ENCODE data around the gene FOCAD.
"Not testable (repeated sequence)": the region's sequence is repeated elsewhere in the genome, so short reads cannot be mapped to it uniquely, and the experiment has no call there.

The FOCAD gene, protein sequence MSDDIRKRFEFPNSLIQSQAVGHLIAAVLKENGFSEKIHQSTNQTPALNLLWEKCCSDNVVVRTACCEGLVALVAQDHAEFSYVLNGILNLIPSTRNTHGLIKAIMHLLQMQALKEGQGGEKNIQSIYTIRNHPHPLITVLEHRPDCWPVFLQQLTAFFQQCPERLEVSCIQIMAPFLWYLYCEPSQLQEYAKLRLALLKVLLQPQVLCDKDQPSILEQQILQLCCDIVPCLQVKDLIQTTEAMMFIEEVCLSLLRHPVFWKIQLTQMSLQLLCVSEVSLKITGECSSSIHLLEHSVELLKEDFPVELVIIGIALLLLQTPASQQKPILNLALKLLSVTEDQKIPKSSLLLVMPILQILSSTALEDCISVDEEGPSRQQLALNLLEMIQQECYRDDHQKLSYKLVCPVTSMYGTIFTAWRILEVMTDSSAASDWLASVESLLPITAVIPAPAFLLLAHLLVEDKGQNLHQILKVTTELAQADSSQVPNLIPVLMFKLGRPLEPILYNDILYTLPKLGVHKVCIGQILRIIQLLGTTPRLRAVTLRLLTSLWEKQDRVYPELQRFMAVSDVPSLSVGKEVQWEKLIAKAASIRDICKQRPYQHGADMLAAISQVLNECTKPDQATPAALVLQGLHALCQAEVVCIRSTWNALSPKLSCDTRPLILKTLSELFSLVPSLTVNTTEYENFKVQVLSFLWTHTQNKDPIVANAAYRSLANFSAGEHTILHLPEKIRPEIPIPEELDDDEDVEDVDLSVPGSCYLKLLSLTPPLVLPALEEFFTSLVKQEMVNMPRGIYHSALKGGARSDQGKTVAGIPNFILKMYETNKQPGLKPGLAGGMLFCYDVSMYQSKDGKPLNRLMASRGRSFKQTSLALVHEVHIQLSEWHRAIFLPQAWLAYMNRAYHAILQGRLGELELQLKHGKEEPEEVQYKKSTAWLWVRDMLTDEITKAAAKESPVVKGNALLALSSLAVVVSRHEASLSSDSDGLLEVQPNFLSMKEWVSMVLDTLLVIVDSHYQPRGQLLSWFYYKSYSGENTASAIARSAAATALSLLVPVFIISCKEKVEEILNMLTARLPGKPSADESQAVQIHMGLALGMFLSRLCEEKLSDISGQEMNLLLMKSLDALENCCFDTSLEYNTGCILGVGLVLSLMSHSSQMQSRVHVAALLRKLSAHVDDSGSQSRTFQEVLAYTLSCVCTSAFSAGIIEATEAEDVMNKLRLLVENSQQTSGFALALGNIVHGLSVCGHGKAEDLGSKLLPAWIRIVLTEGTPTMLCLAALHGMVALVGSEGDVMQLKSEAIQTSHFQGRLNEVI (N-terminal part only)

DNA sequence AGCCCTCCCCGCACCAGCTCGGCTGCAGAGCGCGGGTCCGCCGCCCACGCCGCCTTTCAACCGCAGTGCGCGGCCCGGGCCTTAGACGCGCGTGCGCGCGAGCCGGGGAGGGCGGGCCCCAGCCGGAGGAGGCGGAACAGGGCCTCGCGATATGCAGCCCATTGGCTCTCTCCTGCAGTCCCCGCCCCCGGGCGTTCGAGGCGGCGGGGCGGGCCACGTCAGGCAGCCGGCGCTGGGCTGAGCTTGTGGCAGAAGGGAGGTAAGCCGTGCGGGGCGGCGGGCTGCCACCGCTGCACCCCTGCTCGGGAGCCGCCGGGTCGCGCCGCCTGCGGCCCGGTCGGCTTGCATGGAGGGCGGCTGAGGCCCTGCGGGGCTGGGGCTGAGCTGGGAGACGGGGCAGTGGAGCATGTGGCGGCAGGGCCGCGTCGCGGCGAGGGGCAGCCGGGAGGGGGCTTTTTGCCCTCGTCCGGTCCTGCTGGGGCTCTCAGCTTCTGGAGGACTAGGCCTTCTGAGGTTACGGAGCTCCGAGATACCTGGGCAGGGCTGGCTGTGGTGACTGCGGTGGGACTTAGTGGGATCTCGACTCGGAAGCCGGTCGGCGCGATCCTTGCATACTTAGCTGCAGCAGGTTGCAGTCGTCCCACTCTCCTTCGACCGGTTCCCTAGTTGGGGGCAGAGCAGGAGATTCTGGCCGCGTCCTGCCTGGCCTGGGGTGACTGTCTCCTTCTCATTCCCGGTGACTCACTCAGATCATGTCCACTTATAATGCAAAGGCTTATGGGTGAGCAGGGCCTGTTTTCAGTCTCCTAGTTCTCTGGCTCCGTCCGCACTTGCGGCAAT, at the start of gene FOCAD:
Gene FOCAD (plus strand): TSS at position 225 of the 840 bp plus-strand sequence. CDS start 31,095 bp downstream, outside the sequence.
- ATAC-seq = peak; percentile 97 to 99

DNA sequence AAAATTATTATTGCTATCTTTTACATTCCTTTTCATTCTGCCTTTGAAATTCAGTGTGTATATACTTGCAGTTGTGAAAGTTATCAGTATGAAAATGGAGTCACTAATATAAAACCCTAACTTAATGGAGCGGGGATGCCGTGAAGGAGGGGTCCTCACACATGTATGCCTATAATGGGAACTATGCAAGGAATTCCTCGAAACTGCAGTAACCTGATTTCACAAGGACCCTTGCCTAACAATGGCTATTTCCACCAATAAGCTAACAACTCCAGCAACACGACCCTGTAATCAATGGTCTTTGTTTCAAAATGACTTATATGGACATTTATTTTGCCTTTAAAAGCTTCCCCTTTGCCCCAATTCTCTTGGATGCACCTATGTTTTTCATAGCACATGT, 49.2 kb upstream of the FOCAD start:
- ATAC-seq = no peak

DNA sequence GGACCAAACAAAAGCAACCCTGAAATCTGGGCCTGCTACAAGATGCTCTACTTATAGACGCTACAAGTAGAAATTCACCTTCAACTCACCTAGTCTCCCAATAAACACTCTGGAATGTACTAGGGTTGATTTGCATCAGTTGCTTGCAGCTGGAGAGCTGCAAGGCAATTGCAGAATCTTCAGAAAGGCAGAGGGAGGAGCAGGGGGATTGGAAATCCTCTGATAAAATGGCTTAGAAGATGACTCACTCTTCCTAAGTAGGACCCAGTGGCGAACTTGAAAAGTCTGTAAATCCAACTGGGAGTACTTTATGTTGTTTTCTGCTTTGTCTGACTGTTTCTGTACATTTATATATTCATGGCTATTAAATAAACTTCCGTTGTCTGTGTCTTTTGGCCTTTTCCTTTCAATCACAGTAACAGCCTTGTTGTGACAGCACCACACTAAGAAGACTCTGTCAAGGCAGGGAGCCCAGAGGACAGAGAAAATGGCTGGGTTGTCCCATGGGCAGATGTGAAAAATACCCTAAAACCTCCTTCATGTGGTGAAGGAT, 47.1 kb upstream of the FOCAD start:
- ATAC-seq = no peak

DNA sequence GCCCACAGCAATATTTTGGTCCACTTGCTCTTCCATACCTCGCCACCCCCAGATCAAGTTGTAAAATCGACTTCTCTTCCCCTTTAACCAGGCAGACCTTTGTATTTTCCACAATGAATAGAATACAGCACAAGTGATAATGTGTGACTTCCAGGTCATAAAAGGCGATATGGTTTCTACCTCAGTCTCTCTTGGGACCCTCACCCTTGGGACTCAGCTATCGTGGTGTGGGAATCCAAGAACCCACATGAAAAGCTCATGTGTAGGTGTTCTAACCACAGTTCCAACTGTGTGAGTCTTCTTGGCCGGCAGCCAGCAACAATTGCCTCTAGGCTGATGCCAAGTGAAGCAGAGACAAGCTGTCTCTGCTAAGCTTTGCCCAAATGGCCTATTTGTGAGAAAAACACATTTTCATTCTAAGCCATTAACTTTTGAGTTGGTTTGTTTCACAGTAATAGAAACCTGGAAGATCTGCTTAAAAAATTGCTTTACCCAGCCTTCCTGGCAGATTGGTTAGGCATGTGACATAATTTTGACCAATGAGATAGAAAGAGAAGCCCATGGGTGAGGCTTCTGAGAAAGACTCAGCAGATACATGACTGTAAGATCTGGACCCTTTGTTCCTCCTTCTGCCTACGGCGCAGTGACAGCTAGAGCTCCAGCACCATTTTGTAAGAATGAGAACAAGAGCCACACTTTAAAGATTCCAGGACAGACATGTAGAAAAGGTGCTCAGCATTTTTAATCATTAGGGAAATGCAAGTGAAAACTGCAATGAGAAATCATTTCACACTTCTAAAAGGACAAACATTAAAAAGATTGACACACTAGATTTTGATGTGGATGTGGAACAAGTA, 43.5 kb upstream of the FOCAD start:
- peak; percentile 80 to 81 for ATAC-seq

DNA sequence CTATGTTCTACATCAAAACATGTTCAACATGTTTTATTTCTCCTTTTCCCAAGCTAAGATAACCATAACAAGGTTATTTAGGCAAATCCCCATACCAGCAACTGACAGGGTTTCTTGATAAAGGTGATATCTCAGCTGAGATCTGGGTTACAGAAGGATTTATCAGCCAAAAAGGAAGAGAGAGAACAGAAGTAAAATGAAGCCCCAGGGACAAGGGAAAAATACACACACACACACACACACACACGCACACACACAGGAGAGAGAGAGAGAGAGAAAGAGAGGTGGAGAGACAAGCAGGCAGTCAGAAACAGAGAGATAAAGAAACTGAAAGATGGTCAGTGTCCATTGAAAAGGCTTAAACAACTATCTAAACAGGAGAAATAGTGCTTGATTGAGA, 42.0 kb upstream of the FOCAD start:
- no peak for ATAC-seq

DNA sequence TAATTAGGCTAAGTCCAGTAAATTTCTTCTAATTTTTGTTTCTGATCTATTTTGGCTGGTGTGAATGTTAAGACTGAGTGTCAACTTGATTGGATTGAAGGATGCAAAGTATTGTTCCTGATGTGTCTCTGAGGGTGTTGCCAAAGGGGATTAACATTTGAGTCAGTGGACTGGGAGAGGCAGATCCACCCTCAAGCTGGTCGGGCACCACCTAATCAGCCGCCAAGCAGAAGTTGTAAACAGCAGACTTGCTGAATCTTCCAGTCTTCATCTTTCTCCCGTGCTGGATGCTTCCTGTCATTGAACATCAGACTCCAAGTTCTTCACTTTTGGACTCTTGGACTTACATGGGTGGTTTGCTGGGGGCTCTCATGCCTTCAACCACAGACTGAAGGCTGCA, 40.4 kb upstream of the FOCAD start:
- ATAC-seq = no peak

DNA sequence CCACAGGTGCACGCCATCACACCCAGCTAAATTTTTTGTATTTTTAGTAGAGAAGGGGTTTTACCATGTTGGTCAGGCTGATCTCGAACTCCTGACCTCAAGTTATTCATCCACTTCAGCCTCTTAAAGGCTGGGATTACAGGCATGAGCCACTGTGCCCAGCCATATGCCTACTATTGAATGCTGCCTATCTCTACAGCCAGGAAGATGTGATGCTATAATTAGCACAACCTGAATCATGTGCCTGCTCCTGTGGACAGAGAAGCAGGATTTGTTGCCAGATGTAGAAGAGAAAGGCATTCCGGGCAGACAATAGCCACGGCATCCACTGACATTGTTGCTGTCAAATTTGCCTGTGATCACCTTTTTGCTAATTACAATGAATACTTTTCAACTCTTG, 37.4 kb upstream of the FOCAD start:
- no peak for ATAC-seq

DNA sequence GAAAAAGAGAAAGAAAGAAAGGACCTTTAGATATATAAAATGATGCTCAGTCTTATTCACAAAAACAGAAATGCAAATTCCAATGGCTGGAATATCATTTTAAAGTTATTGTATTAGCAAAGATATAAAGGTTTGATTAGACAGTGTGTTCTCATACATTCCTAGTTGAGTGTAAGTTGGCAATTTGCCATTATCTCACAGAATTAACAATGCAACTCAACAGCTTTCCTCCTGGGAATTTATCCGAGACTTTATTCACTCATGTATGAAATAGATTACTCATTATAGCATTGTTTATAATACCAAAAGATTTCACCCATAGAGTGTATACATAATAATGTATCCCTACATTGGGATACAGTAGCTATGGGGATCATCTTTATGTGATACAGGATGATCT, 34.7 kb upstream of the FOCAD start:
- no peak for ATAC-seq

DNA sequence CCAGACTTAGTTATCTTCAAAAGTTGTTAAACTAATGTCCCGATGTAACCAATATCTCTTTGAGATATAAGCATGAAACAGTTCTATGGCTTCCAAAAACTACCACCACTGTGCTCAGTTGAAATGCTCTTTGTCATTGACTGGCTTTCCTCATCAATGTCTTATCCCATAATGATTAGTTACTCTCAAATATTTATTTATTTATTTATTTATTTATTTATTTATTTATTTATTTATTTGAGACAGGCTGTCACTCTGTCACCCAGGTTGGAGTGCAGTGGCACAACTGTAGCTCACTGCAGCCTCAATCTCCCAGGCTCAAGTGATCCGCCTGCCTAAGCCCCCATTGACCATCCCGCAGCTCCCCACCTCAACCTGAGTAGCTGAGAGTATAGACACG, 33.7 kb upstream of the FOCAD start:
- no peak for ATAC-seq

DNA sequence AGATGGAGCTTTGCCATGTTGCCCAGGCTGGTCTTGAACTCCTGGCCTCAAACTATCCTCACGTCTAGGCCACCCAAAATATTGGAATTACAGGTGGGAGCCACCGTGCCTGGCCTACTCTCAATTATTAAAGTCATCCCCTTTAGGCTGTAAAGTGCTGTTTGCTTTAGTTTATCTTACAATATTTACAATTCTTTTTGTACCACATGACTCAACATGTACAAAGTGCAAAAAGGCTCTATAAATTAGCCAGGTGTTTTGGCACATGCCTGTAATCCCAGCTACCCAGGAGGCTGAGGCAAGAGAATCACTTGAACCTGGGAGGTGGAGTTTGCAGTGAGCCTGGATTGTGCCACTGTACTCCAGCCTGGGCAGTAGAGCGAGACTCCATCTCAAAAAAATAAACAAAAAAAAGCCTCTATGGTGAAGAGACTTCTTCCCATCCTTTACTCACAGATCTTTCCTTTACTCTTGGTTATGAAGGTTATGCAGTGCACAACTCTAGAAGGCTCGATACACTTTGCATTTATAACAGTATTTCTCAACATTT, 33.2 kb upstream of the FOCAD start:
- ATAC-seq = no peak

DNA sequence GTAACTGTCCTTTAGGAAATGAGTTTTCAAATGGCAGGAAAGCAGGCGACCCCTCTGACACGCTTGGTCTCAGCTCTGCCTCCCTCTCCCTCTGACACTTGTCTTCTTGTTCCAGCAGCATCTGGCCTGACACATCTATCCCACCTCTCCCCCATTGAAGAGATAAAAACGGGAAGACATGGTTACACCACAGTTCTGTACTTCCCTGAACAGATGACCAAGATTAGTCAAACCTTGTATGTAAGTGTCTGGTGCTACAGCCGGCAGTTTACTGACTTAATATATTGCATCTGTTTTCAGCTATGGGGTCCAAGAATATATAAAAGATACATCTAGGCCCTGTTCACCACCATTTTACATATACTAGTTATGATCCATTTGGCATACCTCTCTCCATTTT, 32.1 kb upstream of the FOCAD start:
- ATAC-seq = no peak

DNA sequence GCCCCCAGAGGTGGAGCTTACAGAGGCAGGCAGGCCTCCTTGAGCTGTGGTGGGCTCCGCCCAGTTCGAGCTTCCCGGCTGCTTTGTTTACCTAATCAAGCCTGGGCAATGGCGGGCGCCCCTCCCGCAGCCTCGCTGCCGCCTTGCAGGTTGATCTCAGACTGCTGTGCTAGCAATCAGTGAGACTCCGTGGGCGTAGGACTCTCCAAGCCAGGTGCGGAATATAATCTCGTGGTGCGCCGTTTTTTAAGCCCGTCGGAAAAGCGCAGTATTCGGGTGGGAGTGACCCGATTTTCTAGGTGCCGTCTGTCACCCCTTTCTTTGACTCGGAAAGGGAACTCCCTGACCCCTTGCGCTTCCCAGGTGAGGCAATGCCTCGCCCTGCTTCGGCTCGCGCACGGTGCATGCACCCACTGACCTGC, 25.8 kb upstream of the FOCAD start:
- ATAC-seq = not testable (repeated sequence)

DNA sequence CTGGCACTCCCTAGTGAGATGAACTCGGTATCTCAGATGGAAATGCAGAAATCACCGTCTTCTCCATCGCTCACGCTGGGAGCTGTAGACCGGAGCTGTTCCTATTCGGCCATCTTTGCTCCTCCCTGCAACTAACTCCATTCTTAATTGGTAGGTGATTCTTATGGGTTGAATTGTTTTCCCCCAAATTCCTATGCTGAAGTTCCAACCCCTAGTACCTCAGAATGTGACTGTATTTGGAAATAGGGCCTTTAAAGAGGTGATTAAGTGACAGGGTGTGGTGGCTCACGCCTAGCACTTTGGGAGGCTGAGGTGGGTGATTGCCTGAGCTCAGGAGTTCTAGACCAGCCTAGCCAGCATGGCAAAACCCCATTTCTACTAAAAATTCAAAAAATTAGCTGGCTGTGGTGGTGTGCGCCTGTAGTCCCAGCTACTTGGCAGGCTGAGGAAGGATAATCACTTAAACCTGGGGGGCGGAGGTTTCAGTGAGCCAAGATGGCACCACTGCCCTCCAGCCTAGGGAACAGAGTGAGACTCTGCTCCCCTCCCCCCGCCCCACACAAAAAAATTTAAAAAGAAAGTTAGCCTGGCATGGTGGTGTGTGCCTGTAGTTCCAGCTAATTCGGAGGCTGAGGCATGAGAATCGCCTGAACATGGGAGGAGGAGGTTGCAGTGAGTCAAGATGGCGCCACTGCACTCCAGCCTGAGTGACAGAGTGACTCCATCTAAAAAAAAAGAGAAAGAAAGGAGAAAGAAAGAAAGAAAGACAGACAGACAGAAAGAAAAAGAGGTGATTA, 25.2 kb upstream of the FOCAD start:
- no peak for ATAC-seq

DNA sequence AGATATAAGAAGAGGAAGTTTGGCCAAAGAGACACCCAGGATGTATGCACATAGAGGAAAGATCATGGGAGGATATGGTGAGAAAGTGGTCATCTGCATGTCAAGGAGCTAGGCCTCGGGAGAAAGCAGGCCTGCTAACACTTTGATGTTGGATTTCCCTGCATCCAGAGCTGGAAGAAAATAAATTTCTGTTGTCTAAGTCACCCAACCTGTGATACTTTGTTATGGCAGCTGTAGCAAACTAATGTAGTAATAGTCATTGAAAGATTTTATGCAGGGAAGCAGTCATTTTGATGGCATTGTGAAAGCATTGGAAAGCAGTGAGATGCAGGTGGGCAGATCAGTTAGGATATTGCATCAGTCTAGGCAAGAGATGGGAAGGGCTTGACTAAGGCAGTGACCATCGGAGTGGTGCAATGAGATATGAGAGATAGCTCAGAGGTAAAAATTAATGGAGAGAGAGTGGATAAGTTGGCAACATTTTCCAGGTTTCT, 24.5 kb upstream of the FOCAD start:
- no peak for ATAC-seq

DNA sequence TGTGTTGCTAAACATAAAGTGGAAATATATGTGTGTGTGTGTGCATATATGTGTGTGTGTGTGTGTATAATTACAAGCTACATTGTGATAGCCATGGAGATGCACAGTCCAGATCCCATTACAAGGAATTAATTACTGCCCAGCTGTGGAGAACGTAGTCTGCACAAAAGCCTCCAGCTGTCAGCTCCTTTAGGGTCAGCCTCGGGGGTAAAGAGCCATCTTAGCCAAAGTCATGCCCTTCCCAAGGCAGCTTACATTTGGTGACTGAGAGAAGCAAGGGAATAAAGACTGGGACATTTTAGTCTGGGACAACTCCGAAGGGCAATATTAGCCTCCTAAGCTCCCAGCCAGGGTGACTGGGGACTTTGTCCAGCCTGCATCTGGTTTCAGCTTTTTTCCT, 21.9 kb upstream of the FOCAD start:
- no peak for ATAC-seq

DNA sequence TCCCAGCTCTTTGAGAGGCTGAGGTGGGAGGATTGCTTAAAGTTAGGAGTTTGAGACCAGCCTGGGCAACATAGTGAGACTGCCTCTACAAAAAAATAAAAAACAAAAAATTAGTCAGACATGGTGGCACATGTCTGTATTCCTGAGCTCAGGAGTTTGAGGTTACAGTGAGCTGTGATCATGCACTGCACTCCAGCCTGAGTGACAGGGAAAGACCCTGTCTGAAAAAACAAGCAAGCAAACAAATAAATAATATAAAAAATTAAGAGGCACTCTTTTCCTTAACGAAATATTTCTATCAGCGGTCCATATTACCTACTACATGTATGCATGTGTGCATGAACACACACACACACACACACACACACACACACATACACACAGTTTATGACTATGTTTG, 20.9 kb upstream of the FOCAD start:
- ATAC-seq = no peak

DNA sequence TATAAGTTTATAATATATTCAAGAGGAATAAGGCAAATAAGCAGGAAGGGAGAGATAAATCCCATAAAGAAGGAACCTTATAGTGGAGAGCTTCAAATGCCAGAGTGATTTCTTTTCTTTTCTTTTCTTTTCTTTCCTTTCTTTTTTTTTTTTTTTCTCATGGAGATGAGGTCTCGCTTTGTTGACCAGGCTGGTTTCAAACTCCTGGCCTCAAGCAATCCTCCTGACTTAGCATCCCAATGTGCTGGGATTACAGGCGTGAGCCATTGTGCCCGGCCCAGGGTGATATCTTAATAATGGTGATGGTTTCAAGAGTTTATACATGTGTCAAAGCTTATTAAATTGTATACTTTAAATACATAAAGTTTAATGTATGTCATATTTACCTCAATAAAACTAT, 19.6 kb upstream of the FOCAD start:
- no peak for ATAC-seq

DNA sequence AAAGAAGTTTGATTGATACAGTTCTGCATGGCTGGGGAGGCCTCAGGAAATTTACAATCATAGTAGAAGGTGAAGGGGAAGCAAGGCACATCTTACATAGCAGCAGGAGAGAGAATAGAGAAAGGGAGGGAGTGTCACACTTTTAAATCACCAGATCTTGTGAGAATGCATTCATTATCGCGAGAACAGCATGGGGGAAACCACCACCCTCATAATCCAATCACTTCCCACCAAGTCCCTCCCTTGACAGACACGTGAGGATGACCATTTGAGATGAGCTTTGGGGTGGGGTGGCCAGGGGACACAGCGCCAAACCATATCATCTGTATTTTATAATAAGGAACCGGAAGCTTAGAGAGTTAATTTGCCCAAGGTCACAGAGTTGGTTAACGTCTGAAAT, 13.7 kb upstream of the FOCAD start:
- ATAC-seq = no peak

DNA sequence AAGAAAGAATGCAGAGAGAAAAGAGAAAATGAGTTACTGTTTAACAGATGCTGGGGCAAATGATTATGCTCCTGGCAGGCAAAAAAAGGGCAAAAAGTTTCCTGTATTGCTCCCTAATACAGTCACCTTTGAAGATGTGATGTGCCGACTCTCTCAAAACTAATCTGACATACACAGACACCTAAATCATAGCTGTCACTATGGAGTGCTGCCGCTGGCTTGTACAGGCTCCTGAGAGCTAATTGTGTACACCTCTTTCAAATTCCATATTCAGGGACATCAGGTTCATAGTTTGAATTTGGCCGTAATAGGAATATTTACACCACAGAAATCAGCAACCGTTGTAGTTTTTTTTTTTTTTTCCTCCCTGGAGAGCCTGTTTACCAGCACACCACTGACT, 12.4 kb upstream of the FOCAD start:
- no peak for ATAC-seq
